GM12878 (cell line): ENCODE results near the gene GOSR2. TPM values are rescaled to one million over a fixed set of nuclear protein-coding genes. Genes with fewer than 3 reads are reported as not detected.
A peak's percentile ranks its signal among the peaks of the same experiment; 100 is the strongest.

Experiments
- ATAC-seq: fragments of 200-7000 bp; cut with Tn5 transposase; 3 replicates; pipeline ENCODE4 v1.9.1; 2020; ENCODE audit warnings: mild to moderate bottlenecking, moderate library complexity
- BruUV-seq: library from RNA; stranded (reverse); fragments of 400-500 nt; replicated peaks from 2 replicates; lab custom pipeline; 2021; lab: Mats Ljungman, UMichigan
- CTCF ChIA-PET: fragments of 300-600 bp; sonication (Branson Sonifier 250); formaldehyde crosslinking; extraction: SDS; loops from one replicate; lab custom pipeline; 2021; ENCODE audit warnings: inconsistent platforms; lab: Yijun Ruan, JAX
- POLR2A ChIA-PET: fragments of 350-600 bp; formaldehyde crosslinking; extraction: SDS; loops from one replicate; lab custom pipeline; 2021; ENCODE audit warnings: inconsistent platforms; lab: Charles Lee
- RAD21 ChIA-PET: fragments of 300-600 bp; sonication (Branson Sonifier 250); formaldehyde crosslinking; loops from one replicate; lab custom pipeline; 2023; ENCODE audit warnings: antibody characterized with exemption; ENCODE audit not compliant: unreplicated experiment; lab: Charles Lee
- SMC1A ChIA-PET: fragments of 300-600 bp; sonication (Branson Sonifier 250); formaldehyde crosslinking; loops from one replicate; lab custom pipeline; 2023; ENCODE audit not compliant: unreplicated experiment, uncharacterized antibody; lab: Charles Lee
- DNase-seq: peaks from one replicate; pipeline ENCODE4 v3.0.0-alpha.2; 2011; ENCODE audit warnings: low read depth, low spot score
- FAIRE-seq: peaks from 3 replicates; lab custom pipeline; 2011; peaks lifted over from hg19 to GRCh38; lab: Jason Lieb, UNC
- H2AFZ ChIP-seq: 2 replicates; pipeline ENCODE4 v1.6.0; 2011; ENCODE audit warnings: low read depth, low read length, control low read depth; ENCODE audit not compliant: control insufficient read depth
- H3K27ac ChIP-seq: 2 replicates; pipeline ENCODE4 v1.5.1; 2011; ENCODE audit warnings: control low read depth; ENCODE audit not compliant: control insufficient read depth, insufficient read depth
- H3K27me3 ChIP-seq, 2 experiments: replicated peaks in 1 of 2; 2 replicates each; pipeline versions ENCODE4 v1.6.0 to v1.6.1; 2011; ENCODE audit warnings: low read length in 1 of 2; ENCODE audit not compliant: control insufficient read depth in 2 of 2, insufficient read depth in 2 of 2
- H3K36me3 ChIP-seq, 2 experiments: 2 replicates each; pipeline ENCODE4 v1.5.1; 2011; ENCODE audit warnings: low read length in 1 of 2; ENCODE audit not compliant: control insufficient read depth in 2 of 2, insufficient read depth in 2 of 2
- H3K4me1 ChIP-seq: 2 replicates; pipeline ENCODE4 v1.6.1; 2011; ENCODE audit warnings: mild to moderate bottlenecking, low read length, moderate library complexity, mixed read lengths; ENCODE audit not compliant: control insufficient read depth, insufficient read depth
- H3K4me2 ChIP-seq: 2 replicates; pipeline ENCODE4 v1.6.0; 2011; ENCODE audit warnings: control low read depth; ENCODE audit not compliant: control insufficient read depth, insufficient read depth
- H3K4me3 ChIP-seq: fragments of 200-600 bp; sonication (generic); 2 replicates; pipeline ENCODE4 v1.5.1; 2016
- H3K79me2 ChIP-seq: 2 replicates; pipeline ENCODE4 v1.6.0; 2011; ENCODE audit warnings: low read length; ENCODE audit not compliant: control insufficient read depth, insufficient read depth
- H3K9ac ChIP-seq: 2 replicates; pipeline ENCODE4 v1.8.0; 2011; ENCODE audit warnings: low read length, control low read depth, mixed read lengths; ENCODE audit not compliant: control insufficient read depth, insufficient read depth
- H3K9me3 ChIP-seq: replicated peaks from 3 replicates; pipeline ENCODE4 v1.5.1; 2011; ENCODE audit warnings: mild to moderate bottlenecking, low read length; ENCODE audit not compliant: control insufficient read depth, insufficient read depth
- H4K20me1 ChIP-seq: 2 replicates; pipeline ENCODE4 v1.6.0; 2011; ENCODE audit not compliant: control insufficient read depth, insufficient read depth
- NFYA ChIP-seq: IDR thresholded peaks from 2 replicates; pipeline ENCODE4 v1.6.1; 2011; ENCODE audit warnings: low read depth, mild to moderate bottlenecking, low read length, improper control_type of control experiment, borderline replicate concordance
- PAX5 ChIP-seq: IDR thresholded peaks from 2 replicates; pipeline ENCODE4 v1.6.1; 2011; ENCODE audit warnings: low read depth, low read length, borderline replicate concordance
- POLR2A ChIP-seq: IDR thresholded peaks from 2 replicates; pipeline ENCODE4 v1.6.1; 2011; ENCODE audit warnings: low read depth, mild to moderate bottlenecking, low read length
- RUNX3 ChIP-seq: IDR thresholded peaks from 2 replicates; pipeline ENCODE4 v1.6.1; 2012; ENCODE audit warnings: low read length, inconsistent platforms
- SMC3 ChIP-seq: IDR thresholded peaks from 2 replicates; pipeline ENCODE4 v1.6.1; 2011; ENCODE audit warnings: low read length, improper control_type of control experiment, borderline replicate concordance
- WGBS: methylation state at CpG from one replicate; pipeline ENCODE4 v1.1.6; 2016; ENCODE audit warnings: low lambda C conversion rate; ENCODE audit not compliant: insufficient replicate concordance, insufficient coverage; ENCODE audit errors: missing lambda C conversion rate; 5-methylcytosine and 5-hydroxymethylcytosine counted together
- in situ Hi-C: fragments of 300-500 bp; cut with MboI; formaldehyde crosslinking; loops from 9 replicates; pipeline ENCODE4 v1.14.3; 2018; ENCODE audit warnings: mixed read lengths
- intact Hi-C: fragments of 100-400 bp; cut with micrococcal nuclease; formaldehyde crosslinking; loops from one replicate; pipeline ENCODE4 v1.14.2; 2022; ENCODE audit not compliant: unreplicated experiment
- polyA plus RNA-seq, 11 experiments: library from polyadenylated mRNA; depleted of rRNA in 4 of 11; unstranded in 6 of 11; stranded (reverse) in 5 of 11; fragments of >200 nt; fragmentation: Nextera tagmentation in 4 of 11; fragmentation: Illumina TruSeq in 1 of 11; extraction: Ambion mirVana in 4 of 11; extraction: Trizol in 1 of 11; gene quantifications; 1 replicate in 1 of 11; 2 replicates in 10 of 11; pipeline versions ENCODE4 v1.2.1 to v1.2.3, GENCODE V29; 2011 to 2016; ENCODE audit warnings: inconsistent platforms in 2 of 11, missing spikeins in 2 of 11, low read depth in 1 of 11
- total RNA-seq, 4 experiments: library from RNA; depleted of rRNA in 3 of 4; stranded (reverse); fragments of >200 nt in 3 of 4; fragmentation: Illumina TruSeq in 1 of 4; extraction: Trizol in 1 of 4; gene quantifications; 2 replicates each; pipeline versions ENCODE4 v1.2.1 to v1.2.3, GENCODE V29; 2013 to 2021
- TF ChIP-seq, protein P1 (sequence below): IDR thresholded peaks from 2 replicates; pipeline ENCODE4 v1.6.1; 2011; ENCODE audit warnings: borderline replicate concordance, low read depth, mild to moderate bottlenecking, moderate library complexity, mixed read lengths, low read length; ENCODE audit not compliant: insufficient read depth; ENCODE audit errors: extremely low read length
- TF ChIP-seq, protein P2 (sequence below), 3 experiments: IDR thresholded peaks in 2 of 3; conservative IDR thresholded peaks in 1 of 3; 2 replicates each; pipeline ENCODE4 v1.5.1; 2011; ENCODE audit warnings: low read depth in 3 of 3, low read length in 3 of 3, mild to moderate bottlenecking in 3 of 3, control low read depth in 2 of 3, moderate library complexity in 2 of 3, inconsistent platforms in 1 of 3, mixed read lengths in 1 of 3; ENCODE audit not compliant: control insufficient read depth in 2 of 3, insufficient read depth in 1 of 3; ENCODE audit errors: extremely low read depth in 1 of 3

Gene GOSR2
- total and polyA plus RNA-seq, 10 of the 15 experiments (the other 5 are each of a cell fraction or from before 2014, with no cell fraction given), result 30.1 to 64.5 (median 47.0) TPM

DNA sequence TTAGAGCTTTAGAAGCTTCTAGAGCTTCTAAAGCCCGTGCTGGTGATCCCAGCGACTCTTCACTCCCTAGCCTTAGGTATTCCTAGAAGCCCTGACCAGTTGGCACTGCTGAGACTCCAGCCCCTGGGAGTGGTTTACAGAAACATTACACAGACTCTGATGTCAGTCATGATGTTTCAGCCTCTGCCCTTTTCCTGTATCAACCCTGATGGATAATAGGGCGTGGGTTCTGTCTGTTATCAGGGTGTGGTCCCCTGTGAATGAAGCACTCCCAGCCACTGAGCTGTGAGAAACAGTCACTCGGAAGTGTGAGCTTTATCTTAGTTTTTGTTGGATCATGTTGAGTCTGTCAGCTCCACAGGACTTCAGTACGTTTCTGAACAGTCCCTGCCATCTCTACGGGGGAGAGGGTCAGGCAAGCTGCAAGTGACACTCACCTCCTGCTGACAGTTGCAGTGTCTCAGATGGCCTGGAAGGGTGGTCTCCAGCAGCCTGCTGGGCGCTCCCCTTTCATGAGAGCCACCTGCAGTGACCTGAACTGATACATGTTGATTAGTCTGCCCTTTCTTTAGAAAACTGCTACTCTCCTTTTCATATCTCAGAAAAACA is 12.8 kb downstream of the GOSR2 start:
- TF ChIP-seq PAX5 (no peak), POLR2A (peak; percentile 17; the same call in 1 of the 2 replicates)
- DNase-seq (no peak), ATAC-seq (no peak), FAIRE-seq (no peak)
- Histone ChIP-seq H3K27me3 (no peaks in the 10 kb centered on the region), H3K9me3 (no peaks in the 10 kb centered on the region), H3K27ac (no peak overlapping the region), H2AFZ (no peak overlapping the region), H3K4me2 (no peak overlapping the region), H4K20me1 (0 out of 2 replicates have a peak, but pooled peaks cover 3% of the 10 kb centered on the region), H3K79me2 (no peaks in the 10 kb centered on the region), H3K9ac (no peak overlapping the region), H3K36me3 (peaks cover 38 to 40% of the 10 kb centered on the region in 2 experiments), H3K4me1 (no peaks in the 10 kb centered on the region), H3K4me3 (no peak overlapping the region)
- in situ Hi-C loops (no loop called here), intact Hi-C loops (no loop called here)
- POLR2A ChIA-PET, result no interaction called here
- SMC1A ChIA-PET, result no interaction called here
- CTCF ChIA-PET, result interaction anchor here (0.7 kb wide), 1 partner anchor 10 kb away, joined by 3 read pairs; no protein-coding TSS in a partner anchor
- no TSS peak for BruUV-seq
- RAD21 ChIA-PET, result no interaction called here
- whole genome bisulfite sequencing, result 90% methylated on average over 7 of the region's 7 CpGs

DNA sequence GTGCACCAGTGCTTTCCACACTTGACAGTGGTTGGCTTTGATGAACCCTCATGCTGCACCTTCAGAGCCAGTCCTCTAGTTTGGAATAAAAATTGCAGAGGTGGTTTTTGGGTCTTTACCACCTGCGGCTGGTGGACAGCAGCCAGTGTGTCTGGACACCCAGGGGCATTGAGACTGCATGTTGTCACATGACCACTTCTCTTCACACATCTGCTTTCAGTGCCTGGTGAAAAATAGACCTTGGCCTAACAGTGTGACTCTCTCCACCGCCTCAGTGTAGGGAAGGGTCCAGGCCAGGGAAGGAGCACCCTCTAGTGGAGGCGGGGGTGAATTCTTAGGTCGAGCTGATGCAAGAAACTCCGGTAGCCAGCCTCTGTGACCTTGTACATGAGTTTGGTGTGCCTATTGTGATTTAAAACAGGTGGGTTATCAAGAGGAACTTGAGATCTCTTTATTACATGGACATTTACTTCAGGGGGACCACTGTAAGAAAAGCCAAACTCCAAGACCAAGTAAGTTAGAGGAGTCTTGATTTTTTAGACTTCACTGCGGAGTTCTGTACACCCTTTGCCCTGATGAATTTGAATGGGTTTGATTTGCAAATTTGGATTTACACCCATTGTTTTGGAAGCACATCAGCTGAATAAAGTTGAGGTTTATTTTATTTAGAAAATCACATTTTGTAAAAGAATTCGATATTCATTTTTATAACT is 17.9 kb downstream of the GOSR2 start:
- SMC1A ChIA-PET, result interaction anchor here (0.8 to 2.0 kb wide), 4 partner anchors 54 to 99 kb away, joined by 3 to 7 read pairs (median 4); no protein-coding TSS in a partner anchor
- Histone ChIP-seq H3K36me3 (peaks cover 11 to 16% of the 10 kb centered on the region in 2 experiments), H3K4me2 (no peak overlapping the region), H3K9ac (no peak overlapping the region), H3K4me1 (no peaks in the 10 kb centered on the region), H4K20me1 (0 out of 2 replicates have a peak, but pooled peaks cover 3% of the 10 kb centered on the region), H3K4me3 (no peak overlapping the region), H3K79me2 (no peaks in the 10 kb centered on the region), H2AFZ (no peak overlapping the region), H3K9me3 (no peaks in the 10 kb centered on the region), H3K27ac (no peak overlapping the region), H3K27me3 (no peaks in the 10 kb centered on the region)
- RAD21 ChIA-PET, result no interaction called here
- FAIRE-seq, result peak; percentile 83
- in situ Hi-C loops, result no loop called here
- WGBS, result 42% methylated on average over 7 of the region's 7 CpGs
- DNase-seq, result no peak
- CTCF ChIA-PET, result interaction anchor here (0.6 to 4.2 kb wide), 16 partner anchors 9 to 231 kb away, joined by 3 to 43 read pairs (median 4); no protein-coding TSS in a partner anchor
- intact Hi-C loops, result no loop called here
- POLR2A ChIA-PET, result no interaction called here
- BruUV-seq, result no TSS peak
- ATAC-seq, result peak; percentile 90
- TF ChIP-seq, protein P1, sequence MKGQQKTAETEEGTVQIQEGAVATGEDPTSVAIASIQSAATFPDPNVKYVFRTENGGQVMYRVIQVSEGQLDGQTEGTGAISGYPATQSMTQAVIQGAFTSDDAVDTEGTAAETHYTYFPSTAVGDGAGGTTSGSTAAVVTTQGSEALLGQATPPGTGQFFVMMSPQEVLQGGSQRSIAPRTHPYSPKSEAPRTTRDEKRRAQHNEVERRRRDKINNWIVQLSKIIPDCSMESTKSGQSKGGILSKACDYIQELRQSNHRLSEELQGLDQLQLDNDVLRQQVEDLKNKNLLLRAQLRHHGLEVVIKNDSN, result peak; percentile 14
- TF ChIP-seq POLR2A (peak; percentile 35; the same call in 1 of the 2 replicates), RUNX3 (0 out of 2 replicates have a peak, but pooled peaks have one; percentile 9), NFYA (no peak), SMC3 (peak; percentile 68)
- TF ChIP-seq, protein P2, sequence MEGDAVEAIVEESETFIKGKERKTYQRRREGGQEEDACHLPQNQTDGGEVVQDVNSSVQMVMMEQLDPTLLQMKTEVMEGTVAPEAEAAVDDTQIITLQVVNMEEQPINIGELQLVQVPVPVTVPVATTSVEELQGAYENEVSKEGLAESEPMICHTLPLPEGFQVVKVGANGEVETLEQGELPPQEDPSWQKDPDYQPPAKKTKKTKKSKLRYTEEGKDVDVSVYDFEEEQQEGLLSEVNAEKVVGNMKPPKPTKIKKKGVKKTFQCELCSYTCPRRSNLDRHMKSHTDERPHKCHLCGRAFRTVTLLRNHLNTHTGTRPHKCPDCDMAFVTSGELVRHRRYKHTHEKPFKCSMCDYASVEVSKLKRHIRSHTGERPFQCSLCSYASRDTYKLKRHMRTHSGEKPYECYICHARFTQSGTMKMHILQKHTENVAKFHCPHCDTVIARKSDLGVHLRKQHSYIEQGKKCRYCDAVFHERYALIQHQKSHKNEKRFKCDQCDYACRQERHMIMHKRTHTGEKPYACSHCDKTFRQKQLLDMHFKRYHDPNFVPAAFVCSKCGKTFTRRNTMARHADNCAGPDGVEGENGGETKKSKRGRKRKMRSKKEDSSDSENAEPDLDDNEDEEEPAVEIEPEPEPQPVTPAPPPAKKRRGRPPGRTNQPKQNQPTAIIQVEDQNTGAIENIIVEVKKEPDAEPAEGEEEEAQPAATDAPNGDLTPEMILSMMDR (IDR thresholded peaks at IDR 0.05 in 2 of 3, conservative IDR thresholded peaks at IDR 0.05 in 1 of 3; ENCODE audit: control insufficient read depth in 2 of 3, extremely low read depth in 1 of 3, insufficient read depth in 1 of 3, low read depth in 3 of 3, low read length in 3 of 3), result peak; percentile 88 to 92 (median 91); a peak in 5 of 6 replicates
